MV-4-11 (cell line): ENCODE measurements around the gene ANXA9.

Source experiments
- DNase-seq: peaks from one replicate; lab custom pipeline; 2025; lab: John Stamatoyannopoulos, UW

The ANXA9 gene

GRCh38 chr1:151003180-151003579 lies 21.1 kb downstream of the ANXA9 start:
- peak; percentile 48 for DNase-seq

- no peak for DNase-seq
These were observed 23.7 kb downstream of the ANXA9 start for GRCh38 chr1:151005729-151006319.

- peak; percentile 76 for DNase-seq
These were observed 24.4 kb downstream of the ANXA9 start, which contains the start of gene MINDY1 for GRCh38 chr1:151006327-151007052. MINDY1 (minus strand) TSS chr1:151006902; CDS start chr1:151002617, 4,285 bp downstream.

- no peak for DNase-seq
These were observed 25.8 kb downstream of the ANXA9 start for GRCh38 chr1:151007853-151008243.

- DNase-seq, result peak; percentile 94
These were observed 26.4 kb downstream of the ANXA9 start, which contains the start of gene PRUNE1 for GRCh38 chr1:151008244-151009205. PRUNE1 (plus strand) TSS chr1:151008449; CDS start chr1:151008633, 184 bp downstream.

GRCh38 chr1:151009206-151009587 lies 27.1 kb downstream of the ANXA9 start:
- no peak for DNase-seq

- DNase-seq, result no peak
These were observed 27.7 kb downstream of the ANXA9 start for GRCh38 chr1:151009674-151010345.

- DNase-seq, result no peak
These were observed 28.2 kb downstream of the ANXA9 start for GRCh38 chr1:151010346-151010726.

- peak; percentile 7 for DNase-seq
These were observed 29.2 kb downstream of the ANXA9 start for GRCh38 chr1:151011154-151011850.

- no peak for DNase-seq
These were observed 30.8 kb downstream of the ANXA9 start for GRCh38 chr1:151012684-151013471.

GRCh38 chr1:151013518-151013917 lies 31.4 kb downstream of the ANXA9 start:
- no peak for DNase-seq

- peak; percentile 64 for DNase-seq
These were observed 42.6 kb downstream of the ANXA9 start for GRCh38 chr1:151024540-151025146.

- DNase-seq, result no peak
These were observed 44.4 kb downstream of the ANXA9 start for GRCh38 chr1:151026460-151026859.

GRCh38 chr1:151032164-151032563 lies 50.1 kb downstream of the ANXA9 start:
- DNase-seq, result no peak

- no peak for DNase-seq
These were observed 53.1 kb downstream of the ANXA9 start for GRCh38 chr1:151035167-151035566.

- DNase-seq, result no peak
These were observed 54.3 kb downstream of the ANXA9 start, which contains the start of gene BNIPL for GRCh38 chr1:151036356-151036755. BNIPL (plus strand) TSS chr1:151036586; CDS start chr1:151036726, 140 bp downstream.

- no peak for DNase-seq
These were observed 54.9 kb downstream of the ANXA9 start for GRCh38 chr1:151037032-151037431.

- no peak for DNase-seq
These were observed 57.4 kb downstream of the ANXA9 start for GRCh38 chr1:151039521-151039920.

- no peak for DNase-seq
These were observed 61.1 kb downstream of the ANXA9 start for GRCh38 chr1:151043163-151043562.
